HG03432 (cell line): ENCODE data around the gene UNC13C.
A peak's percentile ranks its signal among the peaks of the same experiment; 100 is the strongest.

Experiments used
- ATAC-seq: cut with Tn5 transposase; IDR thresholded peaks from one replicate; pipeline ENCODE4 v1.9.1; 2021; ENCODE audit warnings: mild to moderate bottlenecking, moderate library complexity; ENCODE audit not compliant: unreplicated experiment

UNC13C gene

GRCh38 chr15:54547491-54547890 lies 569.2 kb downstream of the UNC13C start:
- ATAC-seq = no peak

- ATAC-seq = no peak
Observed at GRCh38 chr15:54550954-54551353, 572.7 kb downstream of the UNC13C start.

- ATAC-seq = no peak
Observed at GRCh38 chr15:54556231-54556630, 578.0 kb downstream of the UNC13C start.

- no peak for ATAC-seq
Observed at GRCh38 chr15:54559405-54560069, 581.3 kb downstream of the UNC13C start.

- no peak for ATAC-seq
Observed at GRCh38 chr15:54560417-54560816, 582.2 kb downstream of the UNC13C start.

- ATAC-seq = no peak
Observed at GRCh38 chr15:54564166-54564565, 585.9 kb downstream of the UNC13C start.

- ATAC-seq = no peak
Observed at GRCh38 chr15:54566654-54567053, 588.4 kb downstream of the UNC13C start.

GRCh38 chr15:54567408-54568035 lies 589.3 kb downstream of the UNC13C start:
- ATAC-seq = no peak

- no peak for ATAC-seq
Observed at GRCh38 chr15:54568381-54568780, 590.1 kb downstream of the UNC13C start.

GRCh38 chr15:54571576-54571975 lies 593.3 kb downstream of the UNC13C start:
- ATAC-seq = no peak

- ATAC-seq = no peak
Observed at GRCh38 chr15:54575586-54575985, 597.3 kb downstream of the UNC13C start.

- ATAC-seq = no peak
Observed at GRCh38 chr15:54576298-54576935, 598.2 kb downstream of the UNC13C start.

GRCh38 chr15:54577476-54578250 lies 599.4 kb downstream of the UNC13C start:
- ATAC-seq = no peak

GRCh38 chr15:54579855-54580254 lies 601.6 kb downstream of the UNC13C start:
- ATAC-seq = no peak

GRCh38 chr15:54580643-54581042 lies 602.4 kb downstream of the UNC13C start:
- no peak for ATAC-seq

- ATAC-seq = peak; percentile 79
Observed at GRCh38 chr15:54582863-54583643, 604.8 kb downstream of the UNC13C start.

- no peak for ATAC-seq
Observed at GRCh38 chr15:54585063-54585462, 606.8 kb downstream of the UNC13C start.

GRCh38 chr15:54594115-54594514 lies 615.9 kb downstream of the UNC13C start:
- no peak for ATAC-seq

- no peak for ATAC-seq
Observed at GRCh38 chr15:54599386-54599785, 621.1 kb downstream of the UNC13C start.

- ATAC-seq = no peak
Observed at GRCh38 chr15:54605043-54605442, 626.8 kb downstream of the UNC13C start.

- no peak for ATAC-seq
Observed at GRCh38 chr15:54605556-54605955, 627.3 kb downstream of the UNC13C start.
